HepG2 (cell line): ENCODE measurements around the gene RPS13. TPM values are rescaled to one million over a fixed set of nuclear protein-coding genes. Genes with fewer than 3 reads are reported as not detected.

Experiments used
- AGO1 ChIP-seq: fragments of 200-400 bp; formaldehyde crosslinking; IDR thresholded peaks from 2 replicates; pipeline ENCODE4 v1.6.1; 2017; ENCODE audit warnings: mild to moderate bottlenecking, low read depth, low read length, moderate library complexity; ENCODE audit not compliant: poor library complexity, severe bottlenecking
- AHR ChIP-seq: IDR thresholded peaks from 2 replicates; pipeline ENCODE4 v1.6.1; 2018; ENCODE audit warnings: missing genetic modification reagents, missing compliant biosample characterization
- ARHGAP35 ChIP-seq: sonication (generic); formaldehyde crosslinking; IDR thresholded peaks from 2 replicates; pipeline ENCODE4 v1.9.0; 2022; ENCODE audit warnings: mild to moderate bottlenecking, inconsistent platforms, moderate library complexity, missing genetic modification reagents, borderline replicate concordance
- CHD2 ChIP-seq: IDR thresholded peaks from 2 replicates; pipeline ENCODE4 v1.6.1; 2011; ENCODE audit warnings: low read depth, low read length, improper control_type of control experiment
- DPF2 ChIP-seq: sonication (generic); formaldehyde crosslinking; IDR thresholded peaks from 2 replicates; pipeline ENCODE4 v1.4.0; 2020; ENCODE audit warnings: mild to moderate bottlenecking, low read depth, missing genetic modification reagents, borderline replicate concordance
- FLYWCH1 ChIP-seq: sonication (generic); formaldehyde crosslinking; IDR thresholded peaks from 2 replicates; pipeline ENCODE4 v1.8.1; 2023; ENCODE audit warnings: mild to moderate bottlenecking, missing genetic modification reagents
- FOSL2 ChIP-seq: sonication (generic); formaldehyde crosslinking; IDR thresholded peaks from 2 replicates; pipeline ENCODE4 v1.4.0; 2020; ENCODE audit warnings: missing genetic modification reagents
- HES4 ChIP-seq: sonication (generic); formaldehyde crosslinking; IDR thresholded peaks from 2 replicates; pipeline ENCODE4 v1.9.0; 2021; ENCODE audit warnings: mild to moderate bottlenecking, missing genetic modification reagents, borderline replicate concordance
- IRF9 ChIP-seq: sonication (generic); formaldehyde crosslinking; IDR thresholded peaks from 2 replicates; pipeline ENCODE4 v1.8.0; 2022; ENCODE audit warnings: missing genetic modification reagents, mild to moderate bottlenecking, borderline replicate concordance
- KDM5A ChIP-seq: fragments of 200-600 bp; sonication (generic); IDR thresholded peaks from 2 replicates; pipeline ENCODE4 v1.7.0; 2018; ENCODE audit warnings: antibody characterized with exemption, mild to moderate bottlenecking, low read length, borderline replicate concordance
- KLF6 ChIP-seq: IDR thresholded peaks from 2 replicates; pipeline ENCODE4 v1.8.0; 2016; ENCODE audit warnings: missing biosample characterization, missing genetic modification reagents
- MLLT10 ChIP-seq: sonication (generic); formaldehyde crosslinking; IDR thresholded peaks from 2 replicates; pipeline ENCODE4 v1.4.0; 2020; ENCODE audit warnings: missing genetic modification reagents
- PAF1 ChIP-seq: IDR thresholded peaks from 2 replicates; pipeline ENCODE4 v1.6.1; 2016; ENCODE audit warnings: missing genetic modification reagents, missing compliant biosample characterization
- SMYD3 ChIP-seq: sonication (generic); formaldehyde crosslinking; IDR thresholded peaks from 2 replicates; pipeline ENCODE4 v1.8.1; 2023; ENCODE audit warnings: mild to moderate bottlenecking, missing genetic modification reagents
- SPEN ChIP-seq: sonication (generic); formaldehyde crosslinking; IDR thresholded peaks from 2 replicates; pipeline ENCODE4 v1.5.1; 2020; ENCODE audit warnings: low read depth, mild to moderate bottlenecking, missing genetic modification reagents
- TERF1 ChIP-seq: sonication (generic); formaldehyde crosslinking; IDR thresholded peaks from 2 replicates; pipeline ENCODE4 v1.8.0; 2022; ENCODE audit warnings: mild to moderate bottlenecking, missing genetic modification reagents, moderate library complexity
- ZBTB14 ChIP-seq: sonication (generic); formaldehyde crosslinking; IDR thresholded peaks from 2 replicates; pipeline ENCODE4 v1.4.0; 2020; ENCODE audit warnings: missing genetic modification reagents
- ZBTB37 ChIP-seq: sonication (generic); formaldehyde crosslinking; IDR thresholded peaks from 2 replicates; pipeline ENCODE4 v1.4.0; 2020; ENCODE audit warnings: mild to moderate bottlenecking, missing genetic modification reagents
- ZBTB7B ChIP-seq: sonication (generic); formaldehyde crosslinking; IDR thresholded peaks from 2 replicates; pipeline ENCODE4 v1.4.0; 2020; ENCODE audit warnings: missing genetic modification reagents
- ZNF207 ChIP-seq: fragments of 450-650 bp; IDR thresholded peaks from 2 replicates; pipeline ENCODE4 v1.6.1; 2016; ENCODE audit warnings: antibody characterized with exemption, borderline replicate concordance
- ZNF484 ChIP-seq: sonication (generic); formaldehyde crosslinking; IDR thresholded peaks from 2 replicates; pipeline ENCODE4 v1.5.1; 2020; ENCODE audit warnings: mild to moderate bottlenecking, low read depth, missing genetic modification reagents, borderline replicate concordance
- ZNF569 ChIP-seq: sonication (generic); formaldehyde crosslinking; IDR thresholded peaks from 2 replicates; pipeline ENCODE4 v1.5.0; 2020; ENCODE audit warnings: mild to moderate bottlenecking, missing genetic modification reagents, moderate library complexity, borderline replicate concordance
- ZNF629 ChIP-seq: sonication (generic); formaldehyde crosslinking; conservative IDR thresholded peaks from 2 replicates; pipeline ENCODE4 v1.5.0; 2020; ENCODE audit warnings: missing genetic modification reagents
- ZNF776 ChIP-seq: sonication (generic); formaldehyde crosslinking; IDR thresholded peaks from 2 replicates; pipeline ENCODE4 v1.4.0; 2020; ENCODE audit warnings: mild to moderate bottlenecking, missing genetic modification reagents
- polyA plus RNA-seq, 8 experiments: library from polyadenylated mRNA; depleted of rRNA in 3 of 8; stranded (reverse) in 7 of 8; unstranded in 1 of 8; fragments of >200 nt; fragmentation: Illumina TruSeq in 4 of 8; extraction: Trizol in 4 of 8; gene quantifications; 2 replicates each; pipeline versions ENCODE4 v1.2.1 to v1.2.3, GENCODE V29; 2011 to 2016; ENCODE audit warnings: low read depth in 4 of 8, missing spikeins in 1 of 8, mixed read lengths in 1 of 8; ENCODE audit not compliant: insufficient read depth in 1 of 8
- total RNA-seq, 5 experiments: library from RNA; depleted of rRNA; stranded (reverse); fragments of >200 nt; fragmentation: Illumina TruSeq; extraction: Trizol; gene quantifications; 2 replicates each; pipeline ENCODE4 v1.2.3, GENCODE V29; 2016; ENCODE audit warnings: low read depth in 1 of 5

Gene RPS13
- total and polyA plus RNA-seq, 2 of the 13 experiments (the other 11 are each of a cell fraction or from before 2014, with no cell fraction given): 1,542 to 2,245 TPM

GRCh38 chr11:17077520-17078401 lies at the start of gene RPS13 (continued):
- TF ChIP-seq AHR (CRISPR knock-in tag): 0 out of 2 replicates have a peak, but pooled peaks have one; percentile 32
- peak; percentile 70 for TF ChIP-seq FOSL2
- TF ChIP-seq ZBTB7B (CRISPR knock-in tag): peak; percentile 13; the same call in 1 of the 2 replicates
- no peak for TF ChIP-seq ZBTB37
- peak; percentile 91; the same call in 1 of the 2 replicates for TF ChIP-seq SMYD3
- no peak for TF ChIP-seq FLYWCH1 (CRISPR knock-in tag)
- TF ChIP-seq PAF1 (CRISPR knock-in tag): no peak
- peak; percentile 51; the same call in 1 of the 2 replicates for TF ChIP-seq KDM5A
- peak; percentile 53; the same call in 1 of the 2 replicates for TF ChIP-seq CHD2
- no peak for TF ChIP-seq AGO1
- TF ChIP-seq TERF1 (CRISPR knock-in tag): no peak
- TF ChIP-seq MLLT10 (CRISPR knock-in tag): no peak
- TF ChIP-seq ZNF484 (CRISPR knock-in tag): 0 out of 2 replicates have a peak, but pooled peaks have one; percentile 18
- TF ChIP-seq HES4 (CRISPR knock-in tag): peak; percentile 83
- peak; percentile 93; the same call in 1 of the 2 replicates for TF ChIP-seq IRF9 (CRISPR knock-in tag)
- TF ChIP-seq ZNF629 (CRISPR knock-in tag): no peak
- no peak for TF ChIP-seq ZNF207
- TF ChIP-seq KLF6 (CRISPR knock-in tag): peak; percentile 61
- TF ChIP-seq SPEN: peak; percentile 93; the same call in 1 of the 2 replicates
- no peak; the same call in 1 of the 2 replicates for TF ChIP-seq ZNF776 (CRISPR knock-in tag)
- no peak for TF ChIP-seq ZBTB14 (CRISPR knock-in tag)
- TF ChIP-seq ZNF569 (CRISPR knock-in tag): no peak
- no peak for TF ChIP-seq ARHGAP35
- TF ChIP-seq DPF2 (CRISPR knock-in tag): 0 out of 2 replicates have a peak, but pooled peaks have one; percentile 11
